ENCODE measurements around the gene CD5L.

DNA sequence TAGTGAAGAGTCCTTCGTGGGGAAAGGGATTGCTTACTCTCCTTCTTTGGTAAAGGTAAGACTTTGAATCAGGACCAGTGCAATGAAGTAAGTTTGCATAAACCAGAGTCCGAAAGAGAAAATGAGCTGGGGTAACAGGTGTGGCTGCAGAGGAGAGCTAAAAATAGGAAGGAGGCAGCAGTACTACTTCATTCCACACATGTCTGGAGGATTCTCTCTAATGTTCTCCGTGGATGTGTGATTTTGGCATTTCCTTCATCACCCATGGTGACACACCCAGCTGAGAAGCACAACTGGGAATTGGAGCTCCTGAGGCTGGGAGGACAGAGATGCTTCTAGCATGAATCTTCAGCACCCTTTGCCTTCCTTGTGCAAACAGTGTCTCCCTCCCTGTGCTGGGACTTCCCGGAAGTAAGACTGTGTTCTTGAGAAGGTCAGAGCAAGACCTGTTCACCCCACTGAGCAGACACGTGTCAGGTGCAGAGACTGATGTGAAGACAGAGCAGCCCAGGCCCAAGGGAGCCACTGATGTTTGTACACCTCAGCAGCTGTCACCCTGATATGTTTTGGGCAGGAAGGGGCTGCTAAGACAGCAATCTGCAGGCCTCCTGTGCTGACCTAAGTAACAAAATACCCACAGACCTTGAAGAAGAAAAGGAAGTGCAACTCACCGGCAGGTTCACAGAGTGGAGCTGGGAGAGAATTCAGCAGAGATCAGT lies 35.0 kb downstream of the CD5L start:
- TF ChIP-seq, protein P1, sequence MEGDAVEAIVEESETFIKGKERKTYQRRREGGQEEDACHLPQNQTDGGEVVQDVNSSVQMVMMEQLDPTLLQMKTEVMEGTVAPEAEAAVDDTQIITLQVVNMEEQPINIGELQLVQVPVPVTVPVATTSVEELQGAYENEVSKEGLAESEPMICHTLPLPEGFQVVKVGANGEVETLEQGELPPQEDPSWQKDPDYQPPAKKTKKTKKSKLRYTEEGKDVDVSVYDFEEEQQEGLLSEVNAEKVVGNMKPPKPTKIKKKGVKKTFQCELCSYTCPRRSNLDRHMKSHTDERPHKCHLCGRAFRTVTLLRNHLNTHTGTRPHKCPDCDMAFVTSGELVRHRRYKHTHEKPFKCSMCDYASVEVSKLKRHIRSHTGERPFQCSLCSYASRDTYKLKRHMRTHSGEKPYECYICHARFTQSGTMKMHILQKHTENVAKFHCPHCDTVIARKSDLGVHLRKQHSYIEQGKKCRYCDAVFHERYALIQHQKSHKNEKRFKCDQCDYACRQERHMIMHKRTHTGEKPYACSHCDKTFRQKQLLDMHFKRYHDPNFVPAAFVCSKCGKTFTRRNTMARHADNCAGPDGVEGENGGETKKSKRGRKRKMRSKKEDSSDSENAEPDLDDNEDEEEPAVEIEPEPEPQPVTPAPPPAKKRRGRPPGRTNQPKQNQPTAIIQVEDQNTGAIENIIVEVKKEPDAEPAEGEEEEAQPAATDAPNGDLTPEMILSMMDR (IDR thresholded peaks at IDR 0.05), result no peak
- TF ChIP-seq POLR2A (IDR thresholded peaks at IDR 0.05), result no peak
